Uterus (tissue), 2 donors: Measurements from ENCODE around the gene CALM3.

Source experiments
- CTCF ChIP-seq, 4 experiments: fragments of 200-600 bp in 2 of 4; fragments of 450-650 bp in 2 of 4; sonication (generic) in 2 of 4; IDR thresholded peaks; one replicate each; pipeline ENCODE4 v1.5.1; 2016 to 2019; ENCODE audit warnings: antibody characterized with exemption in 4 of 4, mild to moderate bottlenecking in 2 of 4, moderate library complexity in 1 of 4
- POLR2A ChIP-seq, 2 donors: fragments of 450-650 bp; IDR thresholded peaks; one replicate each; pipeline ENCODE4 v1.6.1; 2016; ENCODE audit warnings: antibody characterized with exemption in 2 of 2, mild to moderate bottlenecking in 1 of 2, moderate library complexity in 1 of 2

GRCh38 chr19:46654621-46655152, 53.6 kb downstream of the CALM3 start:
- TF ChIP-seq POLR2A (IDR thresholded peaks at IDR 0.05) (peak in 1 of 2 donors; percentile 32), CTCF (IDR thresholded peaks at IDR 0.05) (no peak)
